HL-60 (cell line): ENCODE measurements around the gene COL18A1.

Experiments
- CTCF ChIP-seq: IDR thresholded peaks from one replicate; pipeline ENCODE4 v1.5.1; 2011; ENCODE audit warnings: low read length, control low read depth, inconsistent platforms; ENCODE audit not compliant: insufficient read depth
- GABPA ChIP-seq: IDR thresholded peaks from 2 replicates; pipeline ENCODE4 v1.6.1; 2012; ENCODE audit warnings: low read depth
- POLR2AphosphoS5 ChIP-seq: IDR thresholded peaks from 2 replicates; pipeline ENCODE4 v1.6.1; 2012; ENCODE audit warnings: low read depth
- REST ChIP-seq: IDR thresholded peaks from 2 replicates; pipeline ENCODE4 v1.6.1; 2012; ENCODE audit warnings: low read depth; ENCODE audit not compliant: insufficient replicate concordance
- SPI1 ChIP-seq: IDR thresholded peaks from 2 replicates; pipeline ENCODE4 v1.6.1; 2012; ENCODE audit warnings: low read depth, mild to moderate bottlenecking, borderline replicate concordance

GRCh38 chr21:45517249-45518065 is 112.5 kb downstream of the COL18A1 start:
- TF ChIP-seq CTCF (no peak), REST (no peak), POLR2AphosphoS5 (peak; percentile 41; the same call in 1 of the 2 replicates), SPI1 (no peak), GABPA (no peak)
